GM18499 (cell line): ENCODE data around the gene LTBP2.
"Not testable (repeated sequence)": the region's sequence is repeated elsewhere in the genome, so short reads cannot be mapped to it uniquely, and the experiment has no call there.

Experiments
- ATAC-seq: cut with Tn5 transposase; IDR thresholded peaks from one replicate; pipeline ENCODE4 v1.9.1; 2021; ENCODE audit warnings: moderate number of reproducible peaks; ENCODE audit not compliant: insufficient read depth, unreplicated experiment

The LTBP2 gene

GRCh38 chr14:74474376-74474775, 137.7 kb downstream of the LTBP2 start:
- ATAC-seq: no peak

- ATAC-seq: no peak
These were observed 139.4 kb downstream of the LTBP2 start for GRCh38 chr14:74472601-74473000.

GRCh38 chr14:74469548-74470518, 142.2 kb downstream of the LTBP2 start:
- no peak for ATAC-seq

GRCh38 chr14:74468513-74468912, 143.5 kb downstream of the LTBP2 start:
- ATAC-seq: no peak

- no peak for ATAC-seq
These were observed 146.7 kb downstream of the LTBP2 start for GRCh38 chr14:74465335-74465734.

- ATAC-seq: no peak
These were observed 147.3 kb downstream of the LTBP2 start for GRCh38 chr14:74464785-74465184.

- ATAC-seq: no peak
These were observed 148.3 kb downstream of the LTBP2 start for GRCh38 chr14:74463697-74464096.

- ATAC-seq: no peak
These were observed 149.0 kb downstream of the LTBP2 start for GRCh38 chr14:74462993-74463392.

GRCh38 chr14:74459976-74460375, 152.1 kb downstream of the LTBP2 start:
- ATAC-seq: no peak

- ATAC-seq: no peak
These were observed 152.6 kb downstream of the LTBP2 start for GRCh38 chr14:74459289-74459946.

- ATAC-seq: no peak
These were observed 154.5 kb downstream of the LTBP2 start for GRCh38 chr14:74457565-74457895.

- ATAC-seq: no peak
These were observed 155.1 kb downstream of the LTBP2 start for GRCh38 chr14:74456684-74457564.

GRCh38 chr14:74454397-74454796, 157.6 kb downstream of the LTBP2 start:
- not testable (repeated sequence) for ATAC-seq
